Neural crest cell (in vitro differentiated cells): Measurements from ENCODE around the gene CKMT2. TPM values are rescaled to one million over a fixed set of nuclear protein-coding genes. Genes with fewer than 3 reads are reported as not detected.

Experiments
- DNase-seq: peaks from one replicate; pipeline ENCODE4 v3.0.0; 2021; ENCODE audit warnings: low read depth, mixed read lengths, low spot score
- H3K27ac Mint-ChIP-seq: one replicate; pipeline ENCODE4 v1.8.0; 2021; ENCODE audit warnings: mild to moderate bottlenecking, mixed read lengths; ENCODE audit not compliant: unreplicated experiment
- H3K27me3 Mint-ChIP-seq: 2 replicates; pipeline ENCODE4 v1.8.0; 2021; ENCODE audit warnings: low read depth, mild to moderate bottlenecking, mixed read lengths
- H3K36me3 Mint-ChIP-seq: 2 replicates; pipeline ENCODE4 v1.8.0; 2021; ENCODE audit warnings: low read depth, mild to moderate bottlenecking, mixed read lengths
- H3K4me1 Mint-ChIP-seq: 2 replicates; pipeline ENCODE4 v1.8.0; 2021; ENCODE audit warnings: mixed read lengths
- H3K4me3 Mint-ChIP-seq: one replicate; pipeline ENCODE4 v1.8.0; 2021; ENCODE audit warnings: mild to moderate bottlenecking, mixed read lengths
- H3K9me3 Mint-ChIP-seq: 2 replicates; pipeline ENCODE4 v1.8.0; 2021; ENCODE audit warnings: mixed read lengths
- CTCF ChIP-seq: fragments of 200-600 bp; sonication (generic); conservative IDR thresholded peaks from 2 replicates; pipeline ENCODE4 v1.5.0; 2021; ENCODE audit warnings: antibody characterized with exemption, mild to moderate bottlenecking
- total RNA-seq: library from RNA; stranded (reverse); gene quantifications from 2 replicates; pipeline ENCODE4 v1.2.1, GENCODE V29; 2021

The CKMT2 gene
- total RNA-seq, 1 donor from 2014 or later, result not detected

- no peak overlapping the region for H3K4me3 Mint-ChIP-seq
- no peak for TF ChIP-seq CTCF
- H3K36me3 Mint-ChIP-seq, result peaks cover 12% of the 10 kb centered on the region
Measured at GRCh38 chr5:81216152-81216551, 17.0 kb upstream of the CKMT2 start.

GRCh38 chr5:81219389-81219788, 13.7 kb upstream of the CKMT2 start:
- DNase-seq, result no peak
- Mint-ChIP-seq H3K4me1 (no peaks in the 10 kb centered on the region), H3K4me3 (no peak overlapping the region), H3K27ac (no peak overlapping the region), H3K9me3 (peaks cover 4% of the 10 kb centered on the region), H3K36me3 (peaks cover 12% of the 10 kb centered on the region), H3K27me3 (no peaks in the 10 kb centered on the region)
- no peak for TF ChIP-seq CTCF

More at GRCh38 chr5:81216152-81216551, 17.0 kb upstream of the CKMT2 start:
- Mint-ChIP-seq H3K4me1 (no peaks in the 10 kb centered on the region), H3K27me3 (no peaks in the 10 kb centered on the region), H3K27ac (no peak overlapping the region), H3K9me3 (peaks cover 4% of the 10 kb centered on the region)
- DNase-seq, result no peak

- no peak for TF ChIP-seq CTCF
Measured at GRCh38 chr5:81222285-81222684, 10.8 kb upstream of the CKMT2 start.

GRCh38 chr5:81225463-81225862, 7.7 kb upstream of the CKMT2 start:
- H3K4me3 Mint-ChIP-seq, result no peak overlapping the region
- H3K4me1 Mint-ChIP-seq, result no peaks in the 10 kb centered on the region
- no peaks in the 10 kb centered on the region for H3K9me3 Mint-ChIP-seq
- H3K27ac Mint-ChIP-seq, result no peak overlapping the region
- no peak for DNase-seq
- no peak for TF ChIP-seq CTCF
- H3K36me3 Mint-ChIP-seq, result peaks cover 4% of the 10 kb centered on the region
- H3K27me3 Mint-ChIP-seq, result no peaks in the 10 kb centered on the region

More at GRCh38 chr5:81222285-81222684, 10.8 kb upstream of the CKMT2 start:
- peaks cover 4% of the 10 kb centered on the region for H3K9me3 Mint-ChIP-seq
- no peak for DNase-seq
- H3K27me3 Mint-ChIP-seq, result no peaks in the 10 kb centered on the region
- no peak overlapping the region for H3K27ac Mint-ChIP-seq
- H3K4me3 Mint-ChIP-seq, result no peak overlapping the region
- peaks cover 12% of the 10 kb centered on the region for H3K36me3 Mint-ChIP-seq
- no peaks in the 10 kb centered on the region for H3K4me1 Mint-ChIP-seq

GRCh38 chr5:81226286-81226685, 6.8 kb upstream of the CKMT2 start:
- no peak for TF ChIP-seq CTCF
- Mint-ChIP-seq H3K27me3 (no peaks in the 10 kb centered on the region), H3K27ac (no peak overlapping the region), H3K4me3 (no peak overlapping the region), H3K36me3 (no peaks in the 10 kb centered on the region), H3K9me3 (no peaks in the 10 kb centered on the region), H3K4me1 (no peaks in the 10 kb centered on the region)
- no peak for DNase-seq

GRCh38 chr5:81226949-81227348, 6.2 kb upstream of the CKMT2 start:
- Mint-ChIP-seq H3K27ac (no peak overlapping the region), H3K9me3 (no peaks in the 10 kb centered on the region), H3K36me3 (no peaks in the 10 kb centered on the region), H3K4me1 (no peaks in the 10 kb centered on the region), H3K4me3 (no peak overlapping the region), H3K27me3 (no peaks in the 10 kb centered on the region)
- TF ChIP-seq CTCF, result no peak
- no peak for DNase-seq
